Measurements from ENCODE around the gene RMP24.

RMP24 gene

DNA sequence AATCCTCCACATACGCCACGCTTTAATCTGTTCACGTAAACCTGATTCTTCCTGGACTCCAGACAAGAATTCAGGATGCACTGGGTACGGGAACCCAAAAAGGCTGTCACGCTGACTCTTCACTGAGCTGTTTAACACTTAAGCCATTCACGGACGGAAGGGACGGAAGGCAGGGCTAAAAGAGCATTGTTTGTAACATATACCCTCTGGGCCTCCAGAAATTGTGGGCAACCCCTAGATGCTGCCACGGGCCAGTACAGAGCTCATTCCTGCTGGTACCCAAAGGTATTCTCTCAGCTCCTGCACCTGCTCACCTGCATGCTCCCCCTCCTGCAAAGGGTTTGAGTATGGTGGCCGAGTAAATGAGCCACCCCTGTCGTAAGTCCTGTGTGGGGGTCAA is 45.6 kb upstream of the RMP24 start:
- H2AFZ ChIP-seq = no peak overlapping the region
- TF ChIP-seq REST (IDR thresholded peaks at IDR 0.05; ENCODE audit: unreplicated experiment) = no peak
- TF ChIP-seq EZH2 (IDR thresholded peaks at IDR 0.05; ENCODE audit: low read depth, unreplicated experiment) = no peak
- TF ChIP-seq CREB1 (CRISPR knock-in tag; IDR thresholded peaks at IDR 0.05; ENCODE audit: low read depth) = no peak
- TF ChIP-seq POLR2AphosphoS5 (IDR thresholded peaks at IDR 0.05; ENCODE audit: low read depth) = no peak
- TF ChIP-seq ZNF114 (CRISPR knock-in tag; IDR thresholded peaks at IDR 0.05) = no peak
- no peak for TF ChIP-seq STAT1 (IDR thresholded peaks at IDR 0.05; ENCODE audit: unreplicated experiment)
- TF ChIP-seq ZNF462 (CRISPR knock-in tag; IDR thresholded peaks at IDR 0.05) = no peak
- TF ChIP-seq, protein P1, sequence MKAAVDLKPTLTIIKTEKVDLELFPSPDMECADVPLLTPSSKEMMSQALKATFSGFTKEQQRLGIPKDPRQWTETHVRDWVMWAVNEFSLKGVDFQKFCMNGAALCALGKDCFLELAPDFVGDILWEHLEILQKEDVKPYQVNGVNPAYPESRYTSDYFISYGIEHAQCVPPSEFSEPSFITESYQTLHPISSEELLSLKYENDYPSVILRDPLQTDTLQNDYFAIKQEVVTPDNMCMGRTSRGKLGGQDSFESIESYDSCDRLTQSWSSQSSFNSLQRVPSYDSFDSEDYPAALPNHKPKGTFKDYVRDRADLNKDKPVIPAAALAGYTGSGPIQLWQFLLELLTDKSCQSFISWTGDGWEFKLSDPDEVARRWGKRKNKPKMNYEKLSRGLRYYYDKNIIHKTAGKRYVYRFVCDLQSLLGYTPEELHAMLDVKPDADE (IDR thresholded peaks at IDR 0.05) = no peak
- TF ChIP-seq CTCF (conservative IDR thresholded peaks at IDR 0.05; ENCODE audit: low read depth in 2 of 2) = no peak
- no peak for TF ChIP-seq JUNB (IDR thresholded peaks at IDR 0.05; ENCODE audit: unreplicated experiment)
- no peak for TF ChIP-seq NANOG (IDR thresholded peaks at IDR 0.05; ENCODE audit: borderline replicate concordance)
- TF ChIP-seq EZH2phosphoT487 (IDR thresholded peaks at IDR 0.05; ENCODE audit: unreplicated experiment) = no peak
- TF ChIP-seq ZNF331 (CRISPR knock-in tag; IDR thresholded peaks at IDR 0.05; ENCODE audit: low read depth) = no peak
- H3K36me3 ChIP-seq (ENCODE audit: insufficient read depth) = peaks cover 5% of the 10 kb centered on the region; the same call in 1 of the 2 replicates
- DNase-seq (ENCODE audit: low spot score) (no peak), ATAC-seq (no peak)
- Mint-ChIP-seq H3K27ac (no peak overlapping the region), H3K4me1 (peaks cover 21% of the 10 kb centered on the region), H3K27me3 (ENCODE audit: insufficient read depth, low read depth, poor library complexity) (peaks cover 1% of the 10 kb centered on the region), H3K4me3 (no peak overlapping the region), H3K36me3 (ENCODE audit: low read depth) (peaks cover 36% of the 10 kb centered on the region), H3K9me3 (peaks cover 14% of the 10 kb centered on the region; the same call in 2 of the 3 replicates)
- no peaks in the 10 kb centered on the region for H3K27me3 ChIP-seq (ENCODE audit: insufficient read depth)
- peaks cover 4% of the 10 kb centered on the region; the same call in 1 of the 2 replicates for H3F3A ChIP-seq (replicated peaks; ENCODE audit: low read depth)
- no peak overlapping the region for H3K4me2 ChIP-seq
- 0 out of 2 replicates have a peak, but pooled peaks cover 3% of the 10 kb centered on the region for H3K79me2 ChIP-seq (replicated peaks; ENCODE audit: insufficient read depth)
- H3K4me1 ChIP-seq (ENCODE audit: insufficient read depth) = peaks cover 19% of the 10 kb centered on the region
- no peaks in the 10 kb centered on the region for H4K20me1 ChIP-seq (replicated peaks; ENCODE audit: insufficient read depth)
- H3K9me2 ChIP-seq (ENCODE audit: insufficient read depth) = 0 out of 2 replicates have a peak, but pooled peaks cover 4% of the 10 kb centered on the region
- no peak overlapping the region for H3K4me3 ChIP-seq
- no peak overlapping the region for H3K27ac ChIP-seq (ENCODE audit: low read depth)

Data from GM23338 (cell line).